ENCODE results near the gene PAPOLB.

The PAPOLB gene

GRCh38 chr7:4828720-4829383 lies 33.0 kb downstream of the PAPOLB start:
- FAIRE-seq (no peak), DNase-seq (ENCODE audit: insufficient read length) (no peak)
- TF ChIP-seq TAF1 (IDR thresholded peaks at IDR 0.05; ENCODE audit: borderline replicate concordance, low read depth, low read length): no peak
- TF ChIP-seq POLR2A (IDR thresholded peaks at IDR 0.05; ENCODE audit: low read depth, low read length): no peak
- TF ChIP-seq POLR2AphosphoS5 (IDR thresholded peaks at IDR 0.05; ENCODE audit: low read depth, low read length): no peak

GRCh38 chr7:4825081-4825480 lies 36.7 kb downstream of the PAPOLB start:
- DNase-seq (ENCODE audit: insufficient read length): no peak
- no peak for TF ChIP-seq POLR2AphosphoS5 (IDR thresholded peaks at IDR 0.05; ENCODE audit: low read depth, low read length)
- TF ChIP-seq POLR2A (IDR thresholded peaks at IDR 0.05; ENCODE audit: low read depth, low read length): no peak
- no peak for TF ChIP-seq TAF1 (IDR thresholded peaks at IDR 0.05; ENCODE audit: borderline replicate concordance, low read depth, low read length)
- no peak for FAIRE-seq

GRCh38 chr7:4824120-4824775 lies 37.6 kb downstream of the PAPOLB start:
- DNase-seq (ENCODE audit: insufficient read length): no peak
- FAIRE-seq: no peak
- TF ChIP-seq POLR2A (IDR thresholded peaks at IDR 0.05; ENCODE audit: low read depth, low read length) (no peak), TAF1 (IDR thresholded peaks at IDR 0.05; ENCODE audit: borderline replicate concordance, low read depth, low read length) (no peak), POLR2AphosphoS5 (IDR thresholded peaks at IDR 0.05; ENCODE audit: low read depth, low read length) (no peak)

GRCh38 chr7:4823441-4824119 lies 38.2 kb downstream of the PAPOLB start:
- TF ChIP-seq POLR2AphosphoS5 (IDR thresholded peaks at IDR 0.05; ENCODE audit: low read depth, low read length) (no peak), POLR2A (IDR thresholded peaks at IDR 0.05; ENCODE audit: low read depth, low read length) (no peak), TAF1 (IDR thresholded peaks at IDR 0.05; ENCODE audit: borderline replicate concordance, low read depth, low read length) (no peak)
- DNase-seq (ENCODE audit: insufficient read length) (no peak), FAIRE-seq (no peak)

GRCh38 chr7:4822677-4823076 lies 39.2 kb downstream of the PAPOLB start:
- FAIRE-seq (no peak), DNase-seq (ENCODE audit: insufficient read length) (no peak)
- TF ChIP-seq TAF1 (IDR thresholded peaks at IDR 0.05; ENCODE audit: borderline replicate concordance, low read depth, low read length): no peak

GRCh38 chr7:4820967-4821471 lies 40.8 kb downstream of the PAPOLB start:
- DNase-seq (ENCODE audit: insufficient read length) (no peak), FAIRE-seq (no peak)
- TF ChIP-seq POLR2AphosphoS5 (IDR thresholded peaks at IDR 0.05; ENCODE audit: low read depth, low read length): no peak
- TF ChIP-seq TAF1 (IDR thresholded peaks at IDR 0.05; ENCODE audit: borderline replicate concordance, low read depth, low read length): no peak
- TF ChIP-seq POLR2A (IDR thresholded peaks at IDR 0.05; ENCODE audit: low read depth, low read length): no peak

GRCh38 chr7:4820405-4820966 lies 41.3 kb downstream of the PAPOLB start:
- DNase-seq (ENCODE audit: insufficient read length) (no peak), FAIRE-seq (no peak)
- TF ChIP-seq TAF1 (IDR thresholded peaks at IDR 0.05; ENCODE audit: borderline replicate concordance, low read depth, low read length): no peak
- no peak for TF ChIP-seq POLR2AphosphoS5 (IDR thresholded peaks at IDR 0.05; ENCODE audit: low read depth, low read length)

GRCh38 chr7:4819560-4820404 lies 42.0 kb downstream of the PAPOLB start:
- TF ChIP-seq POLR2AphosphoS5 (IDR thresholded peaks at IDR 0.05; ENCODE audit: low read depth, low read length): no peak
- no peak for TF ChIP-seq POLR2A (IDR thresholded peaks at IDR 0.05; ENCODE audit: low read depth, low read length)
- TF ChIP-seq TAF1 (IDR thresholded peaks at IDR 0.05; ENCODE audit: borderline replicate concordance, low read depth, low read length): no peak
- FAIRE-seq (no peak), DNase-seq (ENCODE audit: insufficient read length) (no peak)

- FAIRE-seq: no peak
Observed at GRCh38 chr7:4818000-4818794, 43.6 kb downstream of the PAPOLB start.

GRCh38 chr7:4817178-4817901 lies 44.5 kb downstream of the PAPOLB start:
- no peak for TF ChIP-seq POLR2A (IDR thresholded peaks at IDR 0.05; ENCODE audit: low read depth, low read length)
- TF ChIP-seq TAF1 (IDR thresholded peaks at IDR 0.05; ENCODE audit: borderline replicate concordance, low read depth, low read length): no peak
- no peak for TF ChIP-seq POLR2AphosphoS5 (IDR thresholded peaks at IDR 0.05; ENCODE audit: low read depth, low read length)
- DNase-seq (ENCODE audit: insufficient read length) (no peak), FAIRE-seq (no peak)

More at GRCh38 chr7:4818000-4818794, 43.6 kb downstream of the PAPOLB start:
- TF ChIP-seq POLR2A (IDR thresholded peaks at IDR 0.05; ENCODE audit: low read depth, low read length): no peak
- TF ChIP-seq POLR2AphosphoS5 (IDR thresholded peaks at IDR 0.05; ENCODE audit: low read depth, low read length): no peak
- no peak for TF ChIP-seq TAF1 (IDR thresholded peaks at IDR 0.05; ENCODE audit: borderline replicate concordance, low read depth, low read length)
- DNase-seq (ENCODE audit: insufficient read length): no peak

Data from GM12892 (cell line).